Sigmoid colon (tissue), 7 donors: ENCODE results near the gene TCFL5. TPM values are rescaled to one million over a fixed set of nuclear protein-coding genes. Genes with fewer than 3 reads are reported as not detected.

ENCODE experiments used
- DNase-seq: peaks from one replicate; pipeline ENCODE4 v3.0.0-alpha.2; 2019
- H3K27ac ChIP-seq, 4 donors: fragments of 200-600 bp; sonication (generic); one replicate each; pipeline ENCODE4 v1.5.1; 2016 to 2019; ENCODE audit warnings: mild to moderate bottlenecking in 1 of 4
- H3K27me3 ChIP-seq, 3 donors: fragments of 200-600 bp; sonication (generic); one replicate each; pipeline ENCODE4 v1.5.1; 2019; ENCODE audit warnings: mild to moderate bottlenecking in 1 of 3
- H3K36me3 ChIP-seq, 4 donors: fragments of 200-600 bp; sonication (generic); one replicate each; pipeline ENCODE4 v1.5.1; 2016 to 2019
- H3K4me1 ChIP-seq, 4 donors: fragments of 200-600 bp; sonication (generic); one replicate each; pipeline ENCODE4 v1.5.1; 2017 to 2019
- H3K4me3 ChIP-seq, 4 donors: fragments of 200-600 bp; sonication (generic); one replicate each; pipeline ENCODE4 v1.5.1; 2017 to 2019; ENCODE audit warnings: mild to moderate bottlenecking in 2 of 4, moderate library complexity in 1 of 4
- H3K9me3 ChIP-seq, 4 donors: fragments of 200-600 bp in 3 of 4; sonication (generic) in 3 of 4; one replicate each; pipeline versions ENCODE4 v1.5.1 to v1.6.1; 2013 to 2019
- EP300 ChIP-seq, 4 donors: sonication (generic); formaldehyde crosslinking; IDR thresholded peaks; one replicate each; pipeline ENCODE4 v1.6.1; 2017; ENCODE audit warnings: antibody characterized with exemption in 4 of 4
- POLR2A ChIP-seq, 2 donors: fragments of 450-650 bp; IDR thresholded peaks; one replicate each; pipeline ENCODE4 v1.6.1; 2016; ENCODE audit warnings: antibody characterized with exemption in 2 of 2, mild to moderate bottlenecking in 2 of 2, moderate library complexity in 2 of 2
- POLR2AphosphoS5 ChIP-seq, 4 donors: sonication (generic); formaldehyde crosslinking; IDR thresholded peaks; one replicate each; pipeline ENCODE4 v1.6.1; 2017; ENCODE audit warnings: antibody characterized with exemption in 4 of 4
- WGBS, 2 donors: extraction: QIAGEN DNeasy Blood & Tissue Kit; methylation state at CpG; one replicate each; pipeline ENCODE4 v1.1.7; 2013; 5-methylcytosine and 5-hydroxymethylcytosine counted together
- intact Hi-C: fragments of 100-400 bp; cut with DNase I; formaldehyde crosslinking; loops from one replicate; pipeline ENCODE4 v1.15.1; 2023
- polyA plus RNA-seq, 3 donors: library from polyadenylated mRNA; stranded (reverse); fragments of 200-250 nt; gene quantifications; one replicate each; pipeline ENCODE4 v1.2.3, GENCODE V29; 2013
- total RNA-seq, 4 donors: library from RNA; depleted of rRNA; stranded (reverse); fragments of >200 nt; gene quantifications; one replicate each; pipeline ENCODE4 v1.1.0, GENCODE V29; 2016
- TF ChIP-seq, protein P1 (sequence below), 4 experiments: fragments of 450-650 bp in 3 of 4; fragments of 200-600 bp in 1 of 4; IDR thresholded peaks; one replicate each; pipeline ENCODE4 v1.5.1; 2016 to 2019; ENCODE audit warnings: antibody characterized with exemption in 4 of 4, mild to moderate bottlenecking in 3 of 4, moderate library complexity in 2 of 4
- donor health status: healthy with polysubstance abuse.
- donor health status: Bipolar disorder and iron deficiency.
- donor health status: healthy.

TCFL5 gene
- total RNA-seq: 10 to 100 TPM in 2 of 4 donors, 1 to 10 TPM in 2; 8.1 to 16.9 (median 12.1) TPM
- polyA plus RNA-seq: 1 to 10 TPM; 2.3 to 7.8 (median 3.8) TPM

DNA sequence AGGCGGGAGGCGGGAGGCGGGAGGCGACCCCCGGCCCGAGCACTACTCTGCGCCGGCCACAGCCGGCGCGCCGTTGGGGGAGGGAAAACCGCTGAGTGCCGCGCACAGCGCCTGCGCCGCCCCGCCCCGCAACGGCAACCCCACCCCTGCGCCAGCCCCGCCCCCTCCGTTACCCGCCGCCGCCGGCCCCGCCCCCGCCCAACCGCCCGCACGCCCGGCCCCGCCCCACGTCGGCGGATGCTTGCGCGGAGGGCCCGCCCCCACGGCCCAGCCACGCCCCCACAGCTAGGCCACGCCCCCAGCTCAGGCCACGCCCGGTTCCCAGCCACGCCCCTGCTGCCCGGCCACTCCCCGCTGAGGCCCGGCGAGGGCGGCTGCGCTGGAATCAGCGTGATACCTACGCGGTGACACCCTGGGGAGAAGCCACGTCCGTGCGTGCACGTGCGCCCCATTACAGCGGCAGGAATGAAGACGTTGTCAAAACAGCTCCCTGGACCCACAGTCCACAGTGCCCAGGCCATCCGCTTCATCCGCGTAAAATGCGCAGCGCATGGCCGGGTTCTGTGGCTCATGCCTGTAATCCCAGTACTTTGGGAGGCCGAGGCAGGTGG is at the start of gene TCFL5:
Gene TCFL5, minus strand, starts transcription at position 97 of the 611 bp plus-strand sequence. CDS start 152 bp downstream, outside the sequence.
- peaks cover 0 to 24% (median 20%) of the 10 kb centered on the region in 4 donors for H3K4me1 ChIP-seq
- peak within 1 kb of the TSS; percentile 30 to 52 (median 48) for H3K4me3 ChIP-seq
- peak within 1 kb of the TSS; percentile 48 to 73 (median 62) for H3K27ac ChIP-seq
- peaks cover 0 to 7% (median 3%) of the 10 kb centered on the region in 4 donors for H3K36me3 ChIP-seq
- H3K27me3 ChIP-seq: peaks cover 0 to 8% (median 0%) of the 10 kb centered on the region in 3 donors
- intact Hi-C loops: no loop called here
- DNase-seq: peak; percentile 96
- no peaks in the 10 kb centered on the region for H3K9me3 ChIP-seq
- TF ChIP-seq POLR2A (IDR thresholded peaks at IDR 0.05): no peak
- TF ChIP-seq, protein P1, sequence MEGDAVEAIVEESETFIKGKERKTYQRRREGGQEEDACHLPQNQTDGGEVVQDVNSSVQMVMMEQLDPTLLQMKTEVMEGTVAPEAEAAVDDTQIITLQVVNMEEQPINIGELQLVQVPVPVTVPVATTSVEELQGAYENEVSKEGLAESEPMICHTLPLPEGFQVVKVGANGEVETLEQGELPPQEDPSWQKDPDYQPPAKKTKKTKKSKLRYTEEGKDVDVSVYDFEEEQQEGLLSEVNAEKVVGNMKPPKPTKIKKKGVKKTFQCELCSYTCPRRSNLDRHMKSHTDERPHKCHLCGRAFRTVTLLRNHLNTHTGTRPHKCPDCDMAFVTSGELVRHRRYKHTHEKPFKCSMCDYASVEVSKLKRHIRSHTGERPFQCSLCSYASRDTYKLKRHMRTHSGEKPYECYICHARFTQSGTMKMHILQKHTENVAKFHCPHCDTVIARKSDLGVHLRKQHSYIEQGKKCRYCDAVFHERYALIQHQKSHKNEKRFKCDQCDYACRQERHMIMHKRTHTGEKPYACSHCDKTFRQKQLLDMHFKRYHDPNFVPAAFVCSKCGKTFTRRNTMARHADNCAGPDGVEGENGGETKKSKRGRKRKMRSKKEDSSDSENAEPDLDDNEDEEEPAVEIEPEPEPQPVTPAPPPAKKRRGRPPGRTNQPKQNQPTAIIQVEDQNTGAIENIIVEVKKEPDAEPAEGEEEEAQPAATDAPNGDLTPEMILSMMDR (IDR thresholded peaks at IDR 0.05): no peak
- TF ChIP-seq EP300 (IDR thresholded peaks at IDR 0.05): peak in 1 of 4 donors; percentile 50
- peak; percentile 39 to 56 (median 44) for TF ChIP-seq POLR2AphosphoS5 (IDR thresholded peaks at IDR 0.05)
- 10% methylated on average over 70 of the region's 70 CpGs for WGBS, 2 donors

DNA sequence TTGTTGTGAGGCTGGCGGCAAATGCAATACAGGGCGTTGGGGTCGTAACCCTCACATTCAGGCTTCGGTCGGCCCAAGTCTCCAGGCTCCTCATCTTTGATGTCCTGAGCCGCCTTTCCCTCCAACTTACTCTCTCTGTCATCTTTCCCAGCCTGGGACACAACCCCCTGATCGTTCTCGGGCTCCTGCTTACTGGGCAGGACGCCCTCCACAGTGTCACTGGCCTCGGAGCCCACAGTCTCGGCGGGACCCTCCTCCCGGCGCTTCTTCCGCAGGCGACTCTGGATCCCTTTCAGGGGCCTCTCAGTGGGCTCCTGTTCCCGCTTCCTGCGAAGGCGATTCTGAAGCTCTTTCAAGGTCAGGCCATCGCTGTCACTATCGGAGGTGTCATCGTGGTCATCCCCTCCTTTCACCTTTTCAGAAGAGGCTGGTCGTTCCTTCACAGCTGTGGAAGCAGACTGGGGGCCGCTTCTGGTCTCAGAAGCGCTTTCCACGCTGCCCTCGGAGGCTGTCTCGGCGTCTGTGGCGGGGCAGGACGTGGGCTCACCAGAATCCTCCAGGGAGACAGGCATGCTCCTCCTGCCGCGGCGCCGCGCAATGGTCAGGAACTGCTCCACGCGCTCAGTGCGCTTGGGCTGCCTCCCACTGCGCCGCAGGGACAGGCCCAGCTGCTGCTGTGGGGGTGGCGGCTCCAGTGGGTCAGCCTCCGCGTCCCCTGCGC is 49.3 kb upstream of the TCFL5 start:
- Histone ChIP-seq H3K27ac (no peak overlapping the region), H3K4me1 (peaks cover 0 to 34% (median 30%) of the 10 kb centered on the region in 4 donors), H3K27me3 (no peaks in the 10 kb centered on the region), H3K36me3 (peaks cover 33 to 75% (median 62%) of the 10 kb centered on the region in 4 donors), H3K4me3 (no peak overlapping the region), H3K9me3 (no peaks in the 10 kb centered on the region)
- DNase-seq: no peak
- 96% methylated on average over 45 of the region's 45 CpGs for WGBS, 2 donors
- TF ChIP-seq POLR2AphosphoS5 (IDR thresholded peaks at IDR 0.05) (no peak), EP300 (IDR thresholded peaks at IDR 0.05) (no peak), POLR2A (IDR thresholded peaks at IDR 0.05) (no peak)
- TF ChIP-seq, protein P1 (IDR thresholded peaks at IDR 0.05): no peak
- intact Hi-C loops: no loop called here

DNA sequence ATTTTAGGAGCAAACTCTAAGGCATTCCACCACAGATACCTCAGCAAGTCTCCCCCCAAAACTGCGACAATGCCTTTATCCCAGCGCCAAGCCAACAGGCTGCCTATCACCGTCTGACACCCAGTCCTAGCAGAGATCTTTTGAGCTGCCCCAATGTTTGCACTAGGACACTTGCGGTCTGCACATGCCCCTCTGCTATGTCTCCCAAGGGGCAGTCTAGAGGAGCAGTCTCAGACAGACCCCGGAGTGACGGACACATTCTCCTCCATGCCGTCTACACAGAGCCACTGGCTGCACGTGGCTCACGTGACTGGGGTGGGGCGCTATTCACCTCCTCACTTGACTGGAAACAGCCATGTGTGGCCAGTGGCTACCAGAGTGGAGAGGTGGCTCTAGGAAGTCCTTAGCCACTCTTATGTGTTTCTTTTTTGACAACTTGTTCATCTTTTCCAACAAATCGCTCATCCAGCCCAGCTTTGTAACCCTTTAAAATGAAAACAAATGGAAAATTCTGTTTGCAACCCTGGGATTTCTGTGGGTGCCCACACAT is 48.7 kb upstream of the TCFL5 start:
- no peak for TF ChIP-seq POLR2A (IDR thresholded peaks at IDR 0.05)
- TF ChIP-seq EP300 (IDR thresholded peaks at IDR 0.05): no peak
- no peak for TF ChIP-seq POLR2AphosphoS5 (IDR thresholded peaks at IDR 0.05)
- TF ChIP-seq, protein P1 (IDR thresholded peaks at IDR 0.05): no peak
- H3K36me3 ChIP-seq: peaks cover 39 to 82% (median 69%) of the 10 kb centered on the region in 4 donors
- WGBS, 2 donors: 92 to 95% methylated on average over 11 of the region's 11 CpGs
- no peak overlapping the region for H3K27ac ChIP-seq
- no peak for DNase-seq
- no peaks in the 10 kb centered on the region for H3K27me3 ChIP-seq
- peaks cover 0 to 28% (median 25%) of the 10 kb centered on the region in 4 donors for H3K4me1 ChIP-seq
- no peaks in the 10 kb centered on the region for H3K9me3 ChIP-seq
- intact Hi-C loops: no loop called here
- no peak overlapping the region for H3K4me3 ChIP-seq

DNA sequence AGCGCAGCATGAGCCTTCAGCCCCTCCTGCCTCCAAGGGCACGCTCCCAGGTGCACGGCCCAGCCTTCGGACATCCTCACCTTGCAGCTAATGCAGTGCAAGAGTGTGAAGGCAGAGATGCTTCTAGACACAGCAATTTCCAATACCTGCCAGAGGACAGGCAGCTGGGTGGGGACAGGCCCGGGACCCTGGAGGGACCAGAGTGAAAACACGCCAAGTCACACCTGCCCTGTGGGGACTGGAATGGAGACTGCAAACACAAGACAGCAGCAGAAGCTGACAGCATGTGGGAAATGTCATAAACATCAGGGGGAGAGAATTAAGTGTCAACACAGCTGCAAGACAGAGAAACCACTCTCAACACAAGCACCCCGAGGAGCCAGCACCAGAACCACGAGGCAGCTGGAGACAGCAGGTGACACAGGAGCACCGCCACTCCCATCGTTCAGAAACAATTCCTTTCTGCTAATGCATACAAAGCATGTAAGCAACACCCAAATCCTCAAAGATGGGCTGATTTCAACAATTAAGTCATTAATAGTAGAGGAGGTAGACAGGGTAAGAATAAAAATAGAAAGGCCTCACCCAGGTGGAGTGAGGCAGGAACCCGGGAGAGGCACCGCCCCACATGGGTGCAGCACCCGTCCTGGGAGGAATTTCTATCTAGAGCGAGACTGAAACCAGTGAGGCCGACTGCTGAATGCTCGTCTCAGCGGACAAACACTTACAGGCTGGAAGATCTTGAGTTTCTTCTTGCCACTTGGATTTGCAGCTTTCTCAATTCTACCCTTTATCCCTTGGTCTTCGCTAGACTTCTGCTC is 47.6 kb upstream of the TCFL5 start:
- Histone ChIP-seq H3K4me3 (no peak overlapping the region), H3K4me1 (peaks cover 0 to 17% (median 14%) of the 10 kb centered on the region in 4 donors), H3K9me3 (no peaks in the 10 kb centered on the region), H3K27ac (no peak overlapping the region), H3K27me3 (no peaks in the 10 kb centered on the region), H3K36me3 (peaks cover 41 to 92% (median 79%) of the 10 kb centered on the region in 4 donors)
- 74 to 80% methylated on average over 18 of the region's 18 CpGs for WGBS, 2 donors
- no peak for DNase-seq
- intact Hi-C loops: no loop called here
- no peak for TF ChIP-seq POLR2AphosphoS5 (IDR thresholded peaks at IDR 0.05)
- TF ChIP-seq, protein P1 (IDR thresholded peaks at IDR 0.05): no peak
- TF ChIP-seq EP300 (IDR thresholded peaks at IDR 0.05): no peak
